ENCODE results near the gene TTC13.

DNA sequence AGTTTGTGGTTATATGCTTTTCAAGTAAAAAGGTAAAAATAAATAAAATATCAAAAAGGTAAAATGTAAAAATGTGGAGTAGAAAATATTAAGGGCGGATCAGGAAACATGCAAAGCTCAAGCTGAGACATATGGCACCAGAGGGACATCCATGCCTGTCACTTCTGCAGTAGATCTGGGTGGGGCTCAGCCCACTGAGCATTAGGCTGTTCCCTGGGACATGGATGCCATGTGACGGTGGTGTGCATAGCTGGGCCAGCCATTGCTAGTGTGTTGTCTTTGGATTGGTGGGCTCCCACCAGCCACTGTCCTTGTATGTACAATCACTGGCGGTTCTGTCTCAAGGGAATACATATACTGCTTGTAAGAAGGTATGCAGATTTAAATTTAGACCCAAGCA, 3.0 kb downstream of the TTC13 start:
- TF ChIP-seq CTCF (IDR thresholded peaks at IDR 0.05) (no peak), EP300 (IDR thresholded peaks at IDR 0.05) (no peak)

All from tibial nerve (tissue), 4 donors.